Fibroblast of lung (primary cell): ENCODE data around the gene RNF220. TPM values are rescaled to one million over a fixed set of nuclear protein-coding genes. Genes with fewer than 3 reads are reported as not detected.

Experiments used
- DNase-seq, 2 donors: peaks; one replicate each; pipeline versions ENCODE4 v3.0.0 to v3.0.0-alpha.2; 2010; ENCODE audit warnings: low read depth in 2 of 2
- H2AFZ ChIP-seq: 2 replicates; pipeline ENCODE4 v1.5.1; 2012; ENCODE audit warnings: low read length, control low read depth, inconsistent platforms
- H3K27ac ChIP-seq: 2 replicates; pipeline ENCODE4 v1.5.1; 2011; ENCODE audit warnings: low read length, control low read depth; ENCODE audit not compliant: insufficient read depth
- H3K27me3 ChIP-seq: 2 replicates; pipeline ENCODE4 v1.5.1; 2011; ENCODE audit warnings: mild to moderate bottlenecking, low read length; ENCODE audit not compliant: control insufficient read depth, insufficient read depth
- H3K36me3 ChIP-seq: 2 replicates; pipeline ENCODE4 v1.5.1; 2011; ENCODE audit warnings: low read length; ENCODE audit not compliant: control insufficient read depth, insufficient read depth
- H3K4me1 ChIP-seq: 2 replicates; pipeline ENCODE4 v1.5.1; 2011; ENCODE audit warnings: low read length; ENCODE audit not compliant: control insufficient read depth, insufficient read depth; ENCODE audit errors: extremely low read depth
- H3K4me2 ChIP-seq: 2 replicates; pipeline ENCODE4 v1.5.1; 2011; ENCODE audit warnings: low read length, control low read depth; ENCODE audit not compliant: insufficient read depth; ENCODE audit errors: extremely low read depth
- H3K4me3 ChIP-seq, 4 experiments: fragments of 200-600 bp in 1 of 4; sonication (generic) in 1 of 4; replicated peaks in 1 of 4; 2 replicates each; pipeline ENCODE4 v1.5.1; 2011 to 2016; ENCODE audit warnings: low read length in 4 of 4, low read depth in 3 of 4, mild to moderate bottlenecking in 3 of 4, control low read depth in 2 of 4, inconsistent platforms in 1 of 4, mixed read lengths in 1 of 4; ENCODE audit not compliant: insufficient read depth in 1 of 4; ENCODE audit errors: control extremely low read depth in 1 of 4
- H3K79me2 ChIP-seq: 2 replicates; pipeline ENCODE4 v1.5.1; 2012; ENCODE audit warnings: mild to moderate bottlenecking, low read length, inconsistent platforms; ENCODE audit not compliant: control insufficient read depth, insufficient read depth
- H3K9ac ChIP-seq: 2 replicates; pipeline ENCODE4 v1.5.1; 2011; ENCODE audit warnings: mild to moderate bottlenecking, low read length, control low read depth; ENCODE audit not compliant: insufficient read depth
- H3K9me3 ChIP-seq: 2 replicates; pipeline ENCODE4 v1.5.1; 2012; ENCODE audit warnings: low read depth, low read length; ENCODE audit not compliant: control insufficient read depth, insufficient read depth
- H4K20me1 ChIP-seq: 2 replicates; pipeline ENCODE4 v1.5.1; 2011; ENCODE audit warnings: low read length; ENCODE audit not compliant: control insufficient read depth, insufficient read depth; ENCODE audit errors: extremely low read depth
- CTCF ChIP-seq, 2 donors: IDR thresholded peaks in 1 of 2; conservative IDR thresholded peaks in 1 of 2; 1 replicate in 1 of 2; 2 replicates in 1 of 2; pipeline ENCODE4 v1.5.1; 2011 to 2012; ENCODE audit warnings: low read length in 2 of 2, control low read depth in 1 of 2, inconsistent platforms in 1 of 2, low read depth in 1 of 2, mild to moderate bottlenecking in 1 of 2
- EZH2 ChIP-seq: IDR thresholded peaks from 2 replicates; pipeline ENCODE4 v1.5.1; 2012; ENCODE audit warnings: low read length, control low read depth, mild to moderate bottlenecking; ENCODE audit errors: missing control alignments
- polyA plus RNA-seq, 2 donors: library from polyadenylated mRNA; depleted of rRNA in 1 of 2; stranded (reverse) in 1 of 2; unstranded in 1 of 2; fragments of >200 nt; gene quantifications; 2 replicates each; pipeline ENCODE4 v1.2.1, GENCODE V29; 2011 to 2012; ENCODE audit warnings: missing spikeins in 1 of 2
- total RNA-seq: library from RNA; depleted of rRNA; stranded (reverse); fragments of >200 nt; gene quantifications from 2 replicates; pipeline ENCODE4 v1.2.1, GENCODE V29; 2014

The RNF220 gene
- total and polyA plus RNA-seq, 2 donors (not counting 1 experiment from before 2014, with no cell fraction given), result 42.3 to 52.0 TPM

GRCh38 chr1:44447051-44447810 is 42.2 kb downstream of the RNF220 start:
- Histone ChIP-seq H3K4me2 (no peak overlapping the region), H3K79me2 (no peaks in the 10 kb centered on the region), H3K27ac (no peak overlapping the region), H3K27me3 (peaks cover 3% of the 10 kb centered on the region), H3K36me3 (no peaks in the 10 kb centered on the region), H3K4me1 (no peaks in the 10 kb centered on the region), H4K20me1 (no peaks in the 10 kb centered on the region), H3K4me3 (no peak overlapping the region), H2AFZ (no peak overlapping the region), H3K9me3 (no peaks in the 10 kb centered on the region), H3K9ac (no peak overlapping the region)
- DNase-seq, result peak in 1 of 2 donors; percentile 3
- TF ChIP-seq EZH2 (no peak), CTCF (conservative IDR thresholded peaks at IDR 0.05 in 1 of 2, IDR thresholded peaks at IDR 0.05 in 1 of 2; ENCODE audit: low read depth in 1 of 2, low read length in 2 of 2) (no peak)

GRCh38 chr1:44453798-44454349 is 48.8 kb downstream of the RNF220 start:
- H3K4me2 ChIP-seq, result no peak overlapping the region
- no peak overlapping the region for H3K27ac ChIP-seq
- no peak for TF ChIP-seq EZH2
- TF ChIP-seq CTCF (conservative IDR thresholded peaks at IDR 0.05 in 1 of 2, IDR thresholded peaks at IDR 0.05 in 1 of 2; ENCODE audit: low read depth in 1 of 2, low read length in 2 of 2), result no peak
- H3K4me1 ChIP-seq, result no peaks in the 10 kb centered on the region
- no peaks in the 10 kb centered on the region for H4K20me1 ChIP-seq
- no peak for DNase-seq
- H3K9me3 ChIP-seq, result no peaks in the 10 kb centered on the region
- H3K4me3 ChIP-seq, result no peak overlapping the region
- H2AFZ ChIP-seq, result no peak overlapping the region
- H3K9ac ChIP-seq, result no peak overlapping the region
- H3K36me3 ChIP-seq, result no peaks in the 10 kb centered on the region
- peaks cover 7% of the 10 kb centered on the region for H3K27me3 ChIP-seq
- H3K79me2 ChIP-seq, result no peaks in the 10 kb centered on the region

GRCh38 chr1:44454704-44455103 is 49.6 kb downstream of the RNF220 start:
- H3K79me2 ChIP-seq, result no peaks in the 10 kb centered on the region
- H4K20me1 ChIP-seq, result no peaks in the 10 kb centered on the region
- H2AFZ ChIP-seq, result no peak overlapping the region
- no peak overlapping the region for H3K4me3 ChIP-seq
- no peaks in the 10 kb centered on the region for H3K9me3 ChIP-seq
- H3K4me2 ChIP-seq, result no peak overlapping the region
- no peak overlapping the region for H3K27ac ChIP-seq
- H3K27me3 ChIP-seq, result peaks cover 7% of the 10 kb centered on the region
- no peaks in the 10 kb centered on the region for H3K36me3 ChIP-seq
- DNase-seq, result no peak
- H3K9ac ChIP-seq, result no peak overlapping the region
- TF ChIP-seq CTCF (conservative IDR thresholded peaks at IDR 0.05 in 1 of 2, IDR thresholded peaks at IDR 0.05 in 1 of 2; ENCODE audit: low read depth in 1 of 2, low read length in 2 of 2) (no peak), EZH2 (no peak)
- no peaks in the 10 kb centered on the region for H3K4me1 ChIP-seq
